ENCODE results near the gene DOCK3.

DOCK3 gene

DNA sequence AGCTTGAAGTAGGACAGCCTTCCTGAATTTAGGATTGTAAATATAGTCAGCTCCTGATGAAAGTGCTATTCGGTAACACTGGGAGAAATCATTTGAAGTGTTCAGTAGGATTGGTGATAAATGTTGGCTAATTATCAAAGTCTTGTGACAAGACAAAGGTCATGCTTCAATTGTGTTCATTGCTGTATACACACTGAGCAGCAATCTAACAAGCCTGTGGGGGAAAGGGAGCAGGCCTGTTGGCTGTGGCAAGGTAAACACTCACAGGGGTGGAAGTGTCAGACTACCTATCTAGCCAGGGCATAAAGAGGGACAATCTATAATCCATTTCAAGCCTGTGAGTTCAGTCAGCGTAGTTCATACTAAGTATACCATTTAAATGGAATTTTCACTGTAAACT, 599.3 kb downstream of the DOCK3 start:
- H3K9ac ChIP-seq (ENCODE audit: low read length) = no peak overlapping the region
- H3K4me1 ChIP-seq (ENCODE audit: low read length) = no peaks in the 10 kb centered on the region
- no peaks in the 10 kb centered on the region for H4K20me1 ChIP-seq (ENCODE audit: insufficient read depth, low read length)
- H3K36me3 ChIP-seq (replicated peaks; ENCODE audit: low read depth, low read length) = no peaks in the 10 kb centered on the region
- H3K79me2 ChIP-seq (ENCODE audit: low read length) = no peaks in the 10 kb centered on the region
- no peak overlapping the region for H3K27ac ChIP-seq (ENCODE audit: low read length)
- H3K4me2 ChIP-seq (ENCODE audit: low read length) = no peak overlapping the region
- H3K9me3 ChIP-seq (ENCODE audit: insufficient read depth, low read length) = no peaks in the 10 kb centered on the region
- H2AFZ ChIP-seq (ENCODE audit: low read depth, low read length) = no peak overlapping the region
- no peak overlapping the region for H3K4me3 ChIP-seq (ENCODE audit: low read length)
- TF ChIP-seq, protein P1, sequence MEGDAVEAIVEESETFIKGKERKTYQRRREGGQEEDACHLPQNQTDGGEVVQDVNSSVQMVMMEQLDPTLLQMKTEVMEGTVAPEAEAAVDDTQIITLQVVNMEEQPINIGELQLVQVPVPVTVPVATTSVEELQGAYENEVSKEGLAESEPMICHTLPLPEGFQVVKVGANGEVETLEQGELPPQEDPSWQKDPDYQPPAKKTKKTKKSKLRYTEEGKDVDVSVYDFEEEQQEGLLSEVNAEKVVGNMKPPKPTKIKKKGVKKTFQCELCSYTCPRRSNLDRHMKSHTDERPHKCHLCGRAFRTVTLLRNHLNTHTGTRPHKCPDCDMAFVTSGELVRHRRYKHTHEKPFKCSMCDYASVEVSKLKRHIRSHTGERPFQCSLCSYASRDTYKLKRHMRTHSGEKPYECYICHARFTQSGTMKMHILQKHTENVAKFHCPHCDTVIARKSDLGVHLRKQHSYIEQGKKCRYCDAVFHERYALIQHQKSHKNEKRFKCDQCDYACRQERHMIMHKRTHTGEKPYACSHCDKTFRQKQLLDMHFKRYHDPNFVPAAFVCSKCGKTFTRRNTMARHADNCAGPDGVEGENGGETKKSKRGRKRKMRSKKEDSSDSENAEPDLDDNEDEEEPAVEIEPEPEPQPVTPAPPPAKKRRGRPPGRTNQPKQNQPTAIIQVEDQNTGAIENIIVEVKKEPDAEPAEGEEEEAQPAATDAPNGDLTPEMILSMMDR (IDR thresholded peaks at IDR 0.05; ENCODE audit: low read depth, low read length) = no peak
- TF ChIP-seq EZH2phosphoT487 (IDR thresholded peaks at IDR 0.05; ENCODE audit: low read depth) = no peak
- no peaks in the 10 kb centered on the region for H3K27me3 ChIP-seq (ENCODE audit: low read depth, low read length)

DNA sequence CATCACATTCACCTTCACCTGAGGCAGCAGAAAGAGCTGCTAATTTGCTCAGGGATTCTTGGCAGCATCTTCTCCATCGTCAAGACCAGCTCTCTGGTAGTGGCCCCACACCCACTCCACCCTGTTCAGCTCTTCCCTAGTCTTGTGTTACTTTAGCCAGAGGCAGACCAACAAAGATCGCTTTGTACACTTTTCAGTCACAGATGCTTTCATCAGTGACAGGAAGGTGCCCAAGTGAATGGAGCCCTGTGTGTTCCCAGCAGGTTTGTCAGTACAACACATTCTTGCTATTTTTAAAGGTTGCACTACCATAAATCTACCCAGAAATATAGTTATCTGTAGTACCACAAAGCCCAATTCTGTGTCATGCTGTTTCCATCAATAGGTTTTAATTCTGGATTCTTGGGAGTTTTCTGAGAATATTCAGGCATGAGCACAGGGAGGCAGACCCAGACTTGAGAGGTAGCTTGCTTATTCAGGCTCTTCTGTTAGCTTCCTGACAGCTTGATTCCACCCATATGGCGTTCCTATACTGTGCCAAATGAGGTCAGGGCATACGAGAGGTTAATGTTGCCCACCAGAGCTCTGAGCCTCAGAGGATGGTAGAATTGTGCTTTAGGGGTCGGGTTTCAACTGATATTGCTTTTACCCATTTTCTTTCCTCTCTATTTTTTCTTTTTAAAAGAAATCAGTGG, 600.5 kb downstream of the DOCK3 start:
- Histone ChIP-seq H3K27ac (ENCODE audit: low read length) (no peak overlapping the region), H3K27me3 (ENCODE audit: low read depth, low read length) (no peaks in the 10 kb centered on the region), H3K4me2 (ENCODE audit: low read length) (no peak overlapping the region), H3K4me1 (ENCODE audit: low read length) (no peaks in the 10 kb centered on the region), H3K9me3 (ENCODE audit: insufficient read depth, low read length) (no peaks in the 10 kb centered on the region), H3K4me3 (ENCODE audit: low read length) (no peak overlapping the region), H4K20me1 (ENCODE audit: insufficient read depth, low read length) (no peaks in the 10 kb centered on the region), H2AFZ (ENCODE audit: low read depth, low read length) (no peak overlapping the region), H3K36me3 (replicated peaks; ENCODE audit: low read depth, low read length) (no peaks in the 10 kb centered on the region), H3K9ac (ENCODE audit: low read length) (no peak overlapping the region), H3K79me2 (ENCODE audit: low read length) (no peaks in the 10 kb centered on the region)
- TF ChIP-seq EZH2phosphoT487 (IDR thresholded peaks at IDR 0.05; ENCODE audit: low read depth) = no peak
- TF ChIP-seq, protein P1 (IDR thresholded peaks at IDR 0.05; ENCODE audit: low read depth, low read length) = no peak

DNA sequence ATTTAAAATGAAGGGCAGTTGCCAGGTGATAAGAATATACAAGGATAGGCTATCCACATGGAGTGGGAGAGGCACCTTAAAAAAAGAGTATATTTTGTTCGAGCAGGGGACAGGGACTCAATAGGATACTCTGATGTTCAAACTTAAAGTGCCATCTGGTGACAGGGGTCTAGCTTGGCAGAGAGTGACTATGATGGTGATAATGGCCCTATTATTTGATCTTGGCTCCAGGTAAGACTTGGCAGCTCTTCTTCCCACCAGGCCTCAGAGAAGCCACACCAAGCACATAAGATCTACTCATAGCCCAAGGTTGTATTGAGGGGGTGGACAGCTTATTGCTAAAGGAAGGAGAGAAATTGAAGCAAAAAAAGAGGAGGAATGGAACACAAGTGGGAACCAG, 601.3 kb downstream of the DOCK3 start:
- no peak overlapping the region for H3K27ac ChIP-seq (ENCODE audit: low read length)
- no peak overlapping the region for H3K4me3 ChIP-seq (ENCODE audit: low read length)
- no peak overlapping the region for H2AFZ ChIP-seq (ENCODE audit: low read depth, low read length)
- no peaks in the 10 kb centered on the region for H3K27me3 ChIP-seq (ENCODE audit: low read depth, low read length)
- no peaks in the 10 kb centered on the region for H3K36me3 ChIP-seq (replicated peaks; ENCODE audit: low read depth, low read length)
- H3K9ac ChIP-seq (ENCODE audit: low read length) = no peak overlapping the region
- no peak for TF ChIP-seq EZH2phosphoT487 (IDR thresholded peaks at IDR 0.05; ENCODE audit: low read depth)
- TF ChIP-seq, protein P1 (IDR thresholded peaks at IDR 0.05; ENCODE audit: low read depth, low read length) = no peak; the same call in 1 of the 2 replicates
- no peaks in the 10 kb centered on the region for H4K20me1 ChIP-seq (ENCODE audit: insufficient read depth, low read length)
- no peaks in the 10 kb centered on the region for H3K79me2 ChIP-seq (ENCODE audit: low read length)
- H3K4me1 ChIP-seq (ENCODE audit: low read length) = no peaks in the 10 kb centered on the region
- no peaks in the 10 kb centered on the region for H3K9me3 ChIP-seq (ENCODE audit: insufficient read depth, low read length)
- H3K4me2 ChIP-seq (ENCODE audit: low read length) = no peak overlapping the region

DNA sequence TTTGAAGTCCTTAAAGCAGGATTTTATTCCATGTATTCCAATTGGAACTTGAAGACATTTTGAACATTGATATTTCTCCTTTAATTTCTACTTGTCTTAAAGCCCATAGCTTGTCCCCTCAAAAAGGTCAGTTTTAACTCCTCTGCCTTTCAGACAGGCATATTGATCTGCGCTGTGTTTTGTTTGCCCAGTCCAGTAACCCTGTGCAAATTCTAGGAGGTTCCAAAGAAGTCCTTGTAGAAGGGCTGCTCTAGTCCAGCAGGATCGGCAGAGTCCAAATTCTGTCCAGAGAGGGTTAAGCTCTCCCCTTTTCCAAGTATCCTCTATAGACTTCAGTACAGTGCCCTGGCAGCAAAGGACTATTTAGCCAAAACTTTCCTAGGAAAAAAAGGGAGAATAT, 604.7 kb downstream of the DOCK3 start:
- no peak overlapping the region for H2AFZ ChIP-seq (ENCODE audit: low read depth, low read length)
- no peaks in the 10 kb centered on the region for H4K20me1 ChIP-seq (ENCODE audit: insufficient read depth, low read length)
- no peaks in the 10 kb centered on the region for H3K4me1 ChIP-seq (ENCODE audit: low read length)
- no peak overlapping the region for H3K9ac ChIP-seq (ENCODE audit: low read length)
- no peak overlapping the region for H3K4me2 ChIP-seq (ENCODE audit: low read length)
- TF ChIP-seq, protein P1 (IDR thresholded peaks at IDR 0.05; ENCODE audit: low read depth, low read length) = no peak
- TF ChIP-seq EZH2phosphoT487 (IDR thresholded peaks at IDR 0.05; ENCODE audit: low read depth) = no peak
- no peaks in the 10 kb centered on the region for H3K79me2 ChIP-seq (ENCODE audit: low read length)
- H3K27me3 ChIP-seq (ENCODE audit: low read depth, low read length) = no peaks in the 10 kb centered on the region
- no peaks in the 10 kb centered on the region for H3K36me3 ChIP-seq (replicated peaks; ENCODE audit: low read depth, low read length)
- H3K9me3 ChIP-seq (ENCODE audit: insufficient read depth, low read length) = no peaks in the 10 kb centered on the region
- no peak overlapping the region for H3K4me3 ChIP-seq (ENCODE audit: low read length)
- no peak overlapping the region for H3K27ac ChIP-seq (ENCODE audit: low read length)
